ENCODE measurements around the gene GLG1. TPM values are rescaled to one million over a fixed set of nuclear protein-coding genes. Genes with fewer than 3 reads are reported as not detected.
"Not testable (repeated sequence)": the region's sequence is repeated elsewhere in the genome, so short reads cannot be mapped to it uniquely, and the experiment has no call there.

GLG1 gene
- total RNA-seq, 4 donors from 2014 or later: 53.0 to 272 (median 127) TPM

DNA sequence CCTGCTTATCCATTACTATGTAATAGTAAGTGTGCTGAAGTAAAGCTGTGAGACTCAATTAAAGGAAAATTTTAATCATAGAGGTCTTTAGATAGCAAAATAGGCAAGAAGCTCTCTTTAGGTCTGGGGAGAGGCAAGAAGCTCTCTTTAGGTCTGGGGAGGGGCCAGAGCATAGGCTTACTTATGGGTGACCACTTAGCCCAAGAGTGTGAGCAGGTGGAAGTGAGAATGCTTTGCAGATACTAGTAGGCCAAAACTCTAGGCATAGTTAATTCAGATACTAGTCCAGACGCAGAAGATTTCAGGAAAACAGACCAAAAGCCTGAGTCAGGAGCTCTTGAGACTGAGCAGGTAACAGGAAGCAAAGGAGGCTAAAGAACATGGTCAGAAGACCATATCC is 49.6 kb downstream of the GLG1 start:
- no peaks in the 10 kb centered on the region for H3K4me1 ChIP-seq
- no peaks in the 10 kb centered on the region for H3K9me3 ChIP-seq
- DNase-seq: no peak
- H3K4me3 ChIP-seq: no peak overlapping the region
- intact Hi-C loops (cut with DNase I; ENCODE audit: low total_unique reads): no loop called here
- H3K27me3 ChIP-seq: no peaks in the 10 kb centered on the region
- H3K27ac ChIP-seq: no peak overlapping the region
- no peaks in the 10 kb centered on the region for H3K36me3 ChIP-seq
- TF ChIP-seq, protein P1, sequence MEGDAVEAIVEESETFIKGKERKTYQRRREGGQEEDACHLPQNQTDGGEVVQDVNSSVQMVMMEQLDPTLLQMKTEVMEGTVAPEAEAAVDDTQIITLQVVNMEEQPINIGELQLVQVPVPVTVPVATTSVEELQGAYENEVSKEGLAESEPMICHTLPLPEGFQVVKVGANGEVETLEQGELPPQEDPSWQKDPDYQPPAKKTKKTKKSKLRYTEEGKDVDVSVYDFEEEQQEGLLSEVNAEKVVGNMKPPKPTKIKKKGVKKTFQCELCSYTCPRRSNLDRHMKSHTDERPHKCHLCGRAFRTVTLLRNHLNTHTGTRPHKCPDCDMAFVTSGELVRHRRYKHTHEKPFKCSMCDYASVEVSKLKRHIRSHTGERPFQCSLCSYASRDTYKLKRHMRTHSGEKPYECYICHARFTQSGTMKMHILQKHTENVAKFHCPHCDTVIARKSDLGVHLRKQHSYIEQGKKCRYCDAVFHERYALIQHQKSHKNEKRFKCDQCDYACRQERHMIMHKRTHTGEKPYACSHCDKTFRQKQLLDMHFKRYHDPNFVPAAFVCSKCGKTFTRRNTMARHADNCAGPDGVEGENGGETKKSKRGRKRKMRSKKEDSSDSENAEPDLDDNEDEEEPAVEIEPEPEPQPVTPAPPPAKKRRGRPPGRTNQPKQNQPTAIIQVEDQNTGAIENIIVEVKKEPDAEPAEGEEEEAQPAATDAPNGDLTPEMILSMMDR (IDR thresholded peaks at IDR 0.05): no peak
- no peak for TF ChIP-seq POLR2A (IDR thresholded peaks at IDR 0.05)

DNA sequence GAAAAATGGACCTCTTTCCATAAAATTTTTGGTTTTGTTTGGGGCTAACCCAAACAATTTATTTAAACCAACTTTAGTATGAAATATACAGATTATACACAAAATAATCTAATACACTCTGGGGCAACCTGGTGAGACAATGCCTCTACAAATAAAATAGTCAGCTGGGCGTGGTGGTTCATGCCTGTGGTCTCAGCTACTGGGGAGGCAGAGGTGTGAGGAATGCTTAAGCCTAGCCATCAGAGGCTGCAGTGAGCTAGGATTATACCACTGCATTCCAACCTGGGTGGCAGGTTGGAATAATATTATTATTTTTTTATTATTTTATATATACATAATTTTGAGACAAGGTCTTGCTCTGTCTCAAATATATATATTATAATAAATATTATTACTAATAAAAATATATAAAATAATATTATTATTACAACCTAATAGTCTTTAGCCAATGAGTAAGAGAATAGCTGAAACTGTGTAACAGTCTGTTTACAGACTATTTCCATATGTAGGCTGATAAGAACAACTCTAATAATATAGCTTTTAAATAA is 50.5 kb downstream of the GLG1 start:
- H3K36me3 ChIP-seq: no peaks in the 10 kb centered on the region
- H3K27ac ChIP-seq: no peak overlapping the region
- no peak for DNase-seq
- no peaks in the 10 kb centered on the region for H3K9me3 ChIP-seq
- H3K4me1 ChIP-seq: no peaks in the 10 kb centered on the region
- TF ChIP-seq POLR2A (IDR thresholded peaks at IDR 0.05): no peak
- TF ChIP-seq, protein P1 (IDR thresholded peaks at IDR 0.05): no peak
- intact Hi-C loops (cut with DNase I; ENCODE audit: low total_unique reads): no loop called here
- H3K27me3 ChIP-seq: no peaks in the 10 kb centered on the region
- H3K4me3 ChIP-seq: no peak overlapping the region

DNA sequence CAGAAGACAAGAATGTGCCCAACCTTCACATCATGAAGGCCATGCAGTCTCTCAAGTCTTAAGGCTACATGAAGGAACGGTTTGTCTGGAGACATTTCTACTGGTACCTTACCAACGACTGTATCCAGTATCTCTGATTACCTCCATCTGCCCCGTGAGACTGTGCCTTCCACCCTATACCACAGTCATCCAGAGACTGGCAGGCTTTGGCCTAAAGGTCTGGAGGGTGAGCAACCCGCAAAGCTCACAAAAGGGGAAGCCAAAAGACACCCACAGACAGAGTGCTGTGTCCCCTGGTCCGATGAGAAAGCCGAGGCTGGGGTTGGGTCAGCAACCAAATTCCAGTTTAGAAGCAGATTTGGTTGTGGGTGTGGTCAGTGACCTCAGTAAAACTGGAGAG is 54.6 kb downstream of the GLG1 start:
- H3K27ac ChIP-seq; H3K4me3 ChIP-seq; DNase-seq; intact Hi-C loops (cut with DNase I; ENCODE audit: low total_unique reads); H3K36me3 ChIP-seq; H3K9me3 ChIP-seq; H3K4me1 ChIP-seq; H3K27me3 ChIP-seq: not testable (repeated sequence)

DNA sequence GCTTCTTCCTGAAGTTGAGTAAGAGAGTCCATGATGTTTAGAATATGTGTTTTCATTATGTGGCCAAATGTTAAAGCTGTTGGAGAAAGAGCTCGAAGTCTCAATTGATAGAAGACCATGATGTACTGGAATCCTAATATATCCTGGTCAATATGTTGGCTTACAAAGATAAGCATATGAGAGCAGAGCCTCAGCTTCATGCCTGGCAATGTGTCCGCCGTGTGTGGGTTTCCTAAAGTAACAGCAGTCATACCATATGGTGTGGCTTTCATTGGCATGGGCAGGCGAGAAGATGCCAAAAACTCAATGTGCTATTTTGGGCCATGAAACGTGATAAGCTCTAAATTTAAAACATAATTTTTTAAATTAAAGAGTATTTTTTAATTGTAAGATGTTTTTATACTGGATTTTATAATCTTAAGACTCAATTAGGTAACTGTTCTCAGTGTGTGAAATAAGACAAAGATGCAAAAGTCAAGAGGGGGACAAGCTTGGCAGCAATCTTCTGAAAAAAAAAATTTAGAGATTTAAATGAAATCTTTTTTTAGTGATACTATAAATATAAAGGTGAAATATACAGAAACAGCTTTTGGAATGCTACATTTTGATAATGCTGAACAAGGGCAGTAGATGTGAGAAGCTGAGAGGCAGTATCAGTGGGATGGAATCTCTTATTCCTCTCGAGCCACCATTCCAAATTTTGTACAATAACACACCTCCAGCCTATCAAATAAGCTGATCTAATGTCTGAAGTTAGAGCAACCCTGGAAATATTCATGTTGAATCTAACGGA is 56.5 kb downstream of the GLG1 start:
- intact Hi-C loops (cut with DNase I; ENCODE audit: low total_unique reads); H3K36me3 ChIP-seq; H3K27me3 ChIP-seq; DNase-seq; H3K4me1 ChIP-seq; H3K9me3 ChIP-seq; H3K27ac ChIP-seq; H3K4me3 ChIP-seq: not testable (repeated sequence)

DNA sequence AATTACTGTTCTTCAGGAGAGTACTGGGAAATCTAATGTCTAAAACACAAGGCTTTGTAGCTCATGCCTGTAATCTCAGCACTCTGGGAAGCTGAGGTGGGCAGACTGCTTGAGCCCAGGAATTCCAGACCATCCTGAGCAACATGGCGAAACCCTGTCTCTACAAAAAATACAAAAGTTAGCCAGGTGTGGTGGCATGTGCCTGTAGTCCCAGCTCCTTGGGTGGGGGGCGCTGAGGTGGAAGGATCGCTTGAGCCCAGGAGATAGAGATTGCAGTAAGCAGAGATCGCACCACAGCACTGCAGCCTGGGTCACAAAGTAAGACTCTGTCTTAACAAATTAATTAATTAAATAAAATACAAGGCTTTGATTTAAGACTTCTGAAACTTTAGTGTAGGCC is 60.8 kb downstream of the GLG1 start:
- H3K4me3 ChIP-seq; H3K36me3 ChIP-seq; H3K27me3 ChIP-seq; intact Hi-C loops (cut with DNase I; ENCODE audit: low total_unique reads); H3K9me3 ChIP-seq; H3K4me1 ChIP-seq; H3K27ac ChIP-seq; DNase-seq: not testable (repeated sequence)

DNA sequence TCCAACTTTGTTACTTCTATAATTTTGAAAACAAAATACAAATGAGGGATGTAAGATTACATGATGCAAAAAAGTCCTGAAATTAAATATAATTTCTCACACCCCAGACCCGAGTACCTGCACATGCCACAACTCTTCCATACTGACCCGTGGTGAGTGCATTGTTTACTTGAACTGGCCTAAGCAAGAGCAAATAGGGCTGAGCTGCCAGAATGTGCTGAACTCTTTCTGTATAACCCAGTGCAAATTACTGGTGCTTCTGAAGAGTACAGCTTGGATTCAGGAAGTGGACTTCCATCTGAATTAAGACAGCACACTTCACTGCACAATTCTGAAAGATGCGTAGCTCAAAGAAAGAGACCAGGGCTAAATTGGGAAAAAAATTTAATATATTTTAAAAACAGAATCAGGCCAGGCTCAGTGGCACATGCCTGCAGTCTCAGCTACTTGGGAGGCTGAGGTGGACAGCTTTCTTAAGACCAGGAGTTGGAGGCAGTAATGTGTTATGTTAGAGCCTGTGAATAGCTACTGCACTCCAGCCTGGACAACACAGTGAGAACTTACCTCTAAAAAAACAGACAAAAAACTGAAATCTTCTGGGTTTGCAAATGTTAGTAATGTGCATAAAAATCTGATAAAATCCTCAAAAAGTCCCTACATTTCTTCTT is 63.9 kb downstream of the GLG1 start:
- H3K27me3 ChIP-seq; H3K27ac ChIP-seq; DNase-seq; H3K4me3 ChIP-seq; H3K4me1 ChIP-seq; intact Hi-C loops (cut with DNase I; ENCODE audit: low total_unique reads); H3K9me3 ChIP-seq; H3K36me3 ChIP-seq: not testable (repeated sequence)

DNA sequence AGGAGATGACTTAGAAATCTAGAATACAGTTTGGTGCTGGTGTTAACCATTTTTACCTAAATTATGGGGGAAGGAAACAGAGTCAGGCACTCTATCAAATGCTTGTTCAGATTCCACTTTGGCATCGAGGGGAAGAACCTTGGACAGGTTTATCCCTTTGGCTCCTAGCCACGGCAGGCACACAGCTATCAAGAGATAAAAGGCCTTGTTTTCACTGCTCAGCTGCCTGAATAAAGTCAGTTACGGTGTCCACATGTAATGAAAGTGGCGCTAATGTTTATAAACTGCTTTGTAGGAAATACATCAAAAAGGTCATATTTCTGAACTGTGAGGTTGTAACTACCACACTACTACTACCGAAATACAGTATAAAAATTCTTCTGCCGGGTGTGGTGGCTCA is 66.3 kb downstream of the GLG1 start:
- H3K4me3 ChIP-seq; H3K27me3 ChIP-seq; H3K27ac ChIP-seq; intact Hi-C loops (cut with DNase I; ENCODE audit: low total_unique reads); H3K36me3 ChIP-seq; H3K4me1 ChIP-seq; H3K9me3 ChIP-seq; DNase-seq: not testable (repeated sequence)

DNA sequence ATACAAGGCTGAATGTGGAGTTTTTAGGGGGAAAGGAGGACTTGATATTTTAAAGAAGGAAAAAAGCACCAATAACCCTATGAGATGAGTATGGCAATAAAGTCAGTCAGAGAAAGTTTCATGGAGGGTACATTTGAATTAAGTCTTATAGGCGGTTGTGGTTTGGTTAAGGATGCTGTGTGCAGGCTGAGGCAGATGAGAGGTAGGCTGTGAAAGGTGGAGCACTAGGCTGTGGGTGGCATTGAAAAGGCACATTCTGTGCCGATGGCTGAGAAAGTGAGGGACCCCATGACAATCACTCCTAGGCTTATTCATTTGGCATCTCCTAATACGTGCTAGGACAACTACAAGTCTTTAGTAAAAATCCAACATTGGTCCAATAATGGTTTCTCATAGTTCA is 68.1 kb downstream of the GLG1 start:
- H3K27ac ChIP-seq; H3K9me3 ChIP-seq; H3K4me1 ChIP-seq; H3K36me3 ChIP-seq; intact Hi-C loops (cut with DNase I; ENCODE audit: low total_unique reads); DNase-seq; H3K4me3 ChIP-seq; H3K27me3 ChIP-seq: not testable (repeated sequence)

DNA sequence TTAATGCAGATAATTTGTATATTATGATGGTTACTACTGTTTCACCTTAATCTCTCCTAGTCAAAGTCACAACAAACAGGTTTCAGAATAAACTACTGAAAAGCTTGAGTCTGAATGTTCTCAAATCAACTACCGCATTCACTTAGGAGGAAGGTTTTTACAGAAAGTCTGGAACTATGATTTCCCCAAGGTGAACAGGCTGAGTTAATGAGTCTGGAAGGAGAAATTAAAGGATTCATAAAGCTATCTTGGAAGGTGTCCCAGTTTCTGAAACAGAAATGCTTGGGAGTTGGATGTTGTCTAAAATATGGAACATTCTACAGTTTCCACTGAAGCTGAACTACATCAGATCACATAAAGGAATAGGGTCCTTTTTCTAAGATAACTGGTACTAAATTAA is 69.2 kb downstream of the GLG1 start:
- intact Hi-C loops (cut with DNase I; ENCODE audit: low total_unique reads); H3K4me1 ChIP-seq; H3K36me3 ChIP-seq; H3K4me3 ChIP-seq; H3K27ac ChIP-seq; H3K27me3 ChIP-seq; H3K9me3 ChIP-seq; DNase-seq: not testable (repeated sequence)

DNA sequence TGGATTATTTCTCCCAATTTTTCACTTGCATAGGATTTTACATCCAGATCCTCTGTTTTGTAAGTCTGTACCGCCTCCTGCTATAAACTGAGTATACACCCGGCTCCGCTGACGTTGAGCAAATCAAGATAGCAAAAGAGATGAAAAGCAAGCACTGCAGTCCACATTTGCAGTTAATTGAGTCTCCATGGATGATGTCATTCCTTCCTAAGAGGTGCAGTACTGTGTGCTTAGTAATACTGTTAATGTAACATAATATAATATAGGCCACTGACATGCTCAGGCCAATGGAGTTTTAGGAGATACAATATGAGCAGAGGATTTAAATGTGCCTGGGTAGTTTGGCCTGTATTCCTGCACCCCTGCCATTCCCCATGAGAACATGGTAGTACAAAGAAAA is 72.3 kb downstream of the GLG1 start:
- DNase-seq; H3K27ac ChIP-seq; H3K9me3 ChIP-seq; H3K36me3 ChIP-seq; H3K4me1 ChIP-seq; intact Hi-C loops (cut with DNase I; ENCODE audit: low total_unique reads); H3K27me3 ChIP-seq; H3K4me3 ChIP-seq: not testable (repeated sequence)
